Measurements from ENCODE around the gene CCDC32. TPM values are rescaled to one million over a fixed set of nuclear protein-coding genes. Genes with fewer than 3 reads are reported as not detected.

Gene CCDC32
- total and polyA plus RNA-seq, 2 of the 13 experiments (the other 11 are each of a cell fraction or from before 2014, with no cell fraction given) = 10.8 to 23.2 TPM

DNA sequence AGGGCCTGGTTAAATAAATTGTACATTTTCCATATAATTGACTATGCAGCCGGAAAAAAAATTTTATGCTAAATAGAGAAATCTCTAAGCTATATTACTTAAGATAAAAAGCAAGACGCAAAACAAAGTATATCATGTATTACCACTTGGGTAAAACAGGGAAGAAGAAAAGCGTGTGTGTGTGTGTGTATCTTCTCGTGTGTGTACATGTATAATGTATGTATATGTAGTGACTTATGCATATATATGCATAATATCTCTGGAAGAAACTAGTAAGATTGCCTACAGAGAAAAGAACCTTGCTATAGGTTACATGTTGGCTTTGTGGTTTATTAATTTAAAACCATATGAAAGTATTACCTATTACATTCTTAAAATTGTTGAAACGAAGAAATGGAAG, 48.2 kb upstream of the CCDC32 start:
- Histone ChIP-seq H3K27ac (ENCODE audit: extremely low read length, insufficient read depth, low read length) (no peak overlapping the region), H2AFZ (ENCODE audit: low read length) (no peak overlapping the region), H3K36me3 (replicated peaks in 1 of 2; ENCODE audit: control insufficient read depth in 1 of 2, insufficient read depth in 2 of 2, low read length in 2 of 2) (peaks cover 1 to 30% of the 10 kb centered on the region in 2 experiments; a peak in 3 of 5 replicates), H3K79me2 (ENCODE audit: insufficient read depth, low read length) (no peaks in the 10 kb centered on the region), H4K20me1 (ENCODE audit: insufficient read depth, low read length) (no peaks in the 10 kb centered on the region), H3K4me3 (replicated peaks in 1 of 3; ENCODE audit: insufficient read depth in 1 of 3, low read depth in 2 of 3, low read length in 3 of 3) (no peak overlapping the region), H3K27me3 (ENCODE audit: control insufficient read depth in 1 of 2, insufficient read depth in 2 of 2, low read length in 2 of 2) (no peaks in the 10 kb centered on the region), H3K4me1 (ENCODE audit: insufficient read depth, low read length) (no peaks in the 10 kb centered on the region), H3K9me3 (ENCODE audit: low read length) (no peaks in the 10 kb centered on the region), H3K9ac (ENCODE audit: insufficient read depth, low read depth, low read length) (no peak overlapping the region), H3K4me2 (ENCODE audit: low read depth, low read length) (no peak overlapping the region)
- ChIA-PET CTCF (ENCODE audit: low intra/inter-chr PET ratio, low total read pairs) (no interaction called here), POLR2A (no interaction called here)
- intact Hi-C loops (cut with micrococcal nuclease; ENCODE audit: unreplicated experiment) = no loop called here
- ATAC-seq (no peak), FAIRE-seq (no peak), DNase-seq (ENCODE audit: low spot score) (no peak)
- no TSS peak for BruUV-seq (replicated peaks)
- TF ChIP-seq PHF21A (CRISPR knock-in tag; IDR thresholded peaks at IDR 0.05) (no peak), ZNF547 (CRISPR knock-in tag; IDR thresholded peaks at IDR 0.05) (no peak), ZFP1 (CRISPR knock-in tag; IDR thresholded peaks at IDR 0.05) (no peak), SPEN (CRISPR knock-in tag; IDR thresholded peaks at IDR 0.05; ENCODE audit: low read depth) (no peak)
- TF ChIP-seq, protein P1, sequence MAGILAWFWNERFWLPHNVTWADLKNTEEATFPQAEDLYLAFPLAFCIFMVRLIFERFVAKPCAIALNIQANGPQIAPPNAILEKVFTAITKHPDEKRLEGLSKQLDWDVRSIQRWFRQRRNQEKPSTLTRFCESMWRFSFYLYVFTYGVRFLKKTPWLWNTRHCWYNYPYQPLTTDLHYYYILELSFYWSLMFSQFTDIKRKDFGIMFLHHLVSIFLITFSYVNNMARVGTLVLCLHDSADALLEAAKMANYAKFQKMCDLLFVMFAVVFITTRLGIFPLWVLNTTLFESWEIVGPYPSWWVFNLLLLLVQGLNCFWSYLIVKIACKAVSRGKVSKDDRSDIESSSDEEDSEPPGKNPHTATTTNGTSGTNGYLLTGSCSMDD (CRISPR knock-in tag; IDR thresholded peaks at IDR 0.05) = no peak
- in situ Hi-C loops (cut with HindIII; ENCODE audit: extremely low pct_ligation_motif_present, low pct_unique_long_range_greater_than_20kb) = no loop called here
- 87% methylated on average over 5 of the region's 5 CpGs for WGBS (ENCODE audit: low lambda C conversion rate)

DNA sequence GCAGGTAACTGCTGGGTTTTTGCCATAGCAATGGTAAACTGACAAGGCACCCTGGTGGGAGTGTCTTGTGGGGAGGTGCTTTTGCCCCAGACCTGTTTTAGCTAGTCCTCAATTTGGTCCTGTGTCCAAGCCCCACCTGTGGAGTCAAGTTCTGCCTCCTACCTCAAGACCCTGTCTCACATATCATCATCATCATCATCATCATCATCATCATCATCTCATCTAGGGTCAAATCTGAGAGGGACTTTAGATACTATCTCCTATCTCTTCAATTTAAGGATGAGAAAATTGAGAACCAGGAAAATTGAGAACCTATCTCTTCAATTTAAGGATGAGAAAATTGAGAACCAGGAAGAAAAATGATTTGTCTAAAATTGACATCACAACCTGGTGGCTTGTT, 39.1 kb upstream of the CCDC32 start:
- no peak for ATAC-seq
- Histone ChIP-seq H3K36me3 (replicated peaks in 1 of 2; ENCODE audit: control insufficient read depth in 1 of 2, insufficient read depth in 2 of 2, low read length in 2 of 2) (peaks cover 3 to 30% of the 10 kb centered on the region in 2 experiments; a peak in 4 of 5 replicates), H3K9ac (ENCODE audit: insufficient read depth, low read depth, low read length) (no peak overlapping the region), H3K4me1 (ENCODE audit: insufficient read depth, low read length) (no peaks in the 10 kb centered on the region), H3K27ac (ENCODE audit: extremely low read length, insufficient read depth, low read length) (no peak overlapping the region), H4K20me1 (ENCODE audit: insufficient read depth, low read length) (no peaks in the 10 kb centered on the region), H3K4me3 (replicated peaks in 1 of 3; ENCODE audit: insufficient read depth in 1 of 3, low read depth in 2 of 3, low read length in 3 of 3) (no peak overlapping the region), H2AFZ (ENCODE audit: low read length) (no peak overlapping the region), H3K4me2 (ENCODE audit: low read depth, low read length) (no peak overlapping the region), H3K27me3 (ENCODE audit: control insufficient read depth in 1 of 2, insufficient read depth in 2 of 2, low read length in 2 of 2) (no peaks in the 10 kb centered on the region), H3K9me3 (ENCODE audit: low read length) (no peaks in the 10 kb centered on the region), H3K79me2 (ENCODE audit: insufficient read depth, low read length) (peaks cover 21% of the 10 kb centered on the region)
- no peak for DNase-seq (ENCODE audit: low spot score)
- TF ChIP-seq CREB1 (IDR thresholded peaks at IDR 0.05) = peak; percentile 70
- TF ChIP-seq CREB1 (CRISPR knock-in tag; IDR thresholded peaks at IDR 0.05) = no peak
- TF ChIP-seq, protein P2, sequence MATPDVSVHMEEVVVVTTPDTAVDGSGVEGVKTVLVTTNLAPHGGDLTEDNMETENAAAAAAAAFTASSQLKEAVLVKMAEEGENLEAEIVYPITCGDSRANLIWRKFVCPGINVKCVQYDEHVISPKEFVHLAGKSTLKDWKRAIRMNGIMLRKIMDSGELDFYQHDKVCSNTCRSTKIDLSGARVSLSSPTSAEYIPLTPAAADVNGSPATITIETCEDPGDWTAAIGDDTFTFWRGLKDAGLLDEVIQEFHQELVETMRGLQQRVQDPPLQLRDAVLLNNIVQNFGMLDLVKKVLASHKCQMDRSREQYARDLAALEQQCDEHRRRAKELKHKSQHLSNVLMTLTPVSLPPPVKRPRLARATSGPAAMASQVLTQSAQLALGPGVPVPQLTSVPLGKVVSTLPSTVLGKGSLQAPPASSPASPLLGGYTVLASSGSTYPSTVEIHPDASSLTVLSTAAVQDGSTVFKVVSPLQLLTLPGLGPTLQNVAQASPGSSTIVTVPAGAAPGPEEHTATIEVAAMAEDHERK (CRISPR knock-in tag; IDR thresholded peaks at IDR 0.05; ENCODE audit: low read depth) = no peak
- POLR2A ChIA-PET = no interaction called here
- no peak for FAIRE-seq
- intact Hi-C loops (cut with micrococcal nuclease; ENCODE audit: unreplicated experiment) (no loop called here), in situ Hi-C loops (cut with HindIII; ENCODE audit: extremely low pct_ligation_motif_present, low pct_unique_long_range_greater_than_20kb) (no loop called here)
- BruUV-seq (replicated peaks) = no TSS peak
- CTCF ChIA-PET (ENCODE audit: low intra/inter-chr PET ratio, low total read pairs) = no interaction called here
